HL-60/S4 (cell line): ENCODE results near the gene RIOK3.

Experiments used
- in situ Hi-C: fragments of 300-500 bp; cut with MboI; formaldehyde crosslinking; loops from 2 replicates; pipeline ENCODE4 v1.14.3; 2022; ENCODE audit warnings: low sequenced_read_pairs

The RIOK3 gene

DNA sequence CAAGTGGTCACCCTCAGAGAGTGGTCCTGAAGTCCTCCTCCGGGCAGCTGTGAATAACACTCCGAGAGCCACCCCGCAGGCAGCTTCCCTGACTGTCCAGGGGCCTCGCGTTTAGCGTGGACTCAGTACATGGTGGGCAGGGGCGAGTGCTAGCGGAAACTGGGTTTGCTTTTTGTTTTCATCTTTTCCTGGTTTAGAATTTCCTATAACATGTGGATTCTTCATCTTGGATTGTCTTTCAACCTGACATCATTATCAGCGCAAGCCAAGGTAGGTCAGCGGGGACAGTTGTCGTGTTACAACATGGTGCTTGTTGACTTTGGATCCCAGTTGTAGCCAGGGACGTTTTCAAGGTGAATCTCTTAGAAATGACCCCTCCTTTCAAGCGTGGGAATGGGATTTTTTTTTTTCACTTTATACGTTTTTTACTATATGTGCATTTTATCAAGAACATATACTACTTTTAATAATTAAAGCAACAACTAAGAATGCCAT is 71.2 kb downstream of the RIOK3 start:
- in situ Hi-C loops: loop anchor here (25.0 kb wide), 2 partner anchors 288 to 588 kb away; no protein-coding TSS in a partner anchor

GRCh38 chr18:23526501-23527063 is 73.5 kb downstream of the RIOK3 start:
- in situ Hi-C loops: loop anchor here (25.0 kb wide), 1 partner anchor 111 kb away; no protein-coding TSS in a partner anchor

- in situ Hi-C loops: loop anchor here (25.0 kb wide), 1 partner anchor 108 kb away; no protein-coding TSS in a partner anchor
Observed at GRCh38 chr18:23528580-23529472, 75.7 kb downstream of the RIOK3 start.

GRCh38 chr18:23529604-23530003 is 76.5 kb downstream of the RIOK3 start:
- in situ Hi-C loops: loop anchor here (25.0 kb wide), 1 partner anchor 108 kb away; no protein-coding TSS in a partner anchor

GRCh38 chr18:23530195-23530594 is 77.1 kb downstream of the RIOK3 start:
- in situ Hi-C loops: loop anchor here (25.0 kb wide), 1 partner anchor 107 kb away; no protein-coding TSS in a partner anchor

GRCh38 chr18:23531912-23532311 is 78.8 kb downstream of the RIOK3 start:
- in situ Hi-C loops: loop anchor here (25.0 kb wide), 1 partner anchor 105 kb away; no protein-coding TSS in a partner anchor
